ENCODE measurements around the gene LRRC10. TPM values are rescaled to one million over a fixed set of nuclear protein-coding genes. Genes with fewer than 3 reads are reported as not detected.

LRRC10 gene
- total RNA-seq, 1 donor from 2014 or later = 30.3 TPM

DNA sequence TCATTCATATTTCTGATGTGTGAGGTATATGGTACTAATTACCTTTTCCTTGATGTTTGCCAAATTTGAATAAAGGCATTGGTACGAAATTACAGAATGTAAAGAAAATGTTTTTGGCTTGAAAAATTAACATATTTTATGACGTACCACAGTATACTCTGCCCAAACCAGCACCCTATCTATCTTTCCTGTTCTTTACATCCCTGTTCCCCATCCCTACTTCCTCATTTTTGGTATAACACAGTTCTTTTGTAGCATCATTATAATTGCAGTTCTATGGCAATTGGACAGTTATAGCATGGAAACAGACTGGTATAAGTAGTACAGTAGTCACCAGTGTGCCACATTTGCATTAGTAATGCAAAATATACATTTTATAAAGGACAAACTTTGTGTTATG is 32.4 kb downstream of the LRRC10 start:
- DNase-seq (ENCODE audit: low spot score) = no peak
- intact Hi-C loops (cut with DNase I) = no loop called here

- intact Hi-C loops (cut with DNase I) = no loop called here
Observed at GRCh38 chr12:69575346-69575745, 35.4 kb downstream of the LRRC10 start.

GRCh38 chr12:69570545-69571399 is 39.9 kb downstream of the LRRC10 start:
- DNase-seq (ENCODE audit: low spot score) = no peak
- intact Hi-C loops (cut with DNase I) = loop anchor here (5.0 kb wide), 3 partner anchors 98 to 178 kb away; partner anchors contain the start of gene FRS2

More at GRCh38 chr12:69575346-69575745, 35.4 kb downstream of the LRRC10 start:
- DNase-seq (ENCODE audit: low spot score) = no peak

DNA sequence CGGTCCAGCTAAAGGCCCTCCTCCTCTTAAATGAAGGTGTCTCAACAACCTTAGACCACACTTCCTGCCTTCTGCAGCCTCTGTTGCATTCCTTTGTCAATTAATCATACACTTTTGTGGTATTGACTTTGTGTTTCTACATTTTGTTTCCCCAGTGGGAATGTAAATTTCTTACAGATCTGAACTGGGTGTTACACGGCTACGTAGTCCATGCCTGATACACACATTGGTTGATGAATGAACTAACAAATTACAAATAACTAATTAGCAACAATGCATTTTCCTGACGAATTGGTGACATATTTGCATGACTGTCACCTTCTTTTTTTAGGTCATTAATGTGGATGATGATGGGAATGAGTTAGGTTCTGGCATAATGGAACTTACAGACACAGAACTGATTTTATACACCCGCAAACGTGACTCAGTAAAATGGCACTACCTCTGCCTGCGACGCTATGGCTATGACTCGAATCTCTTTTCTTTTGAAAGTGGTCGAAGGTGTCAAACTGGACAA is 40.6 kb downstream of the LRRC10 start:
- intact Hi-C loops (cut with DNase I) = loop anchor here (5.0 kb wide), 3 partner anchors 98 to 178 kb away; partner anchors contain the start of gene FRS2
- no peak for DNase-seq (ENCODE audit: low spot score)

GRCh38 chr12:69569236-69569635 is 41.5 kb downstream of the LRRC10 start:
- no peak for DNase-seq (ENCODE audit: low spot score)
- intact Hi-C loops (cut with DNase I) = no loop called here

DNA sequence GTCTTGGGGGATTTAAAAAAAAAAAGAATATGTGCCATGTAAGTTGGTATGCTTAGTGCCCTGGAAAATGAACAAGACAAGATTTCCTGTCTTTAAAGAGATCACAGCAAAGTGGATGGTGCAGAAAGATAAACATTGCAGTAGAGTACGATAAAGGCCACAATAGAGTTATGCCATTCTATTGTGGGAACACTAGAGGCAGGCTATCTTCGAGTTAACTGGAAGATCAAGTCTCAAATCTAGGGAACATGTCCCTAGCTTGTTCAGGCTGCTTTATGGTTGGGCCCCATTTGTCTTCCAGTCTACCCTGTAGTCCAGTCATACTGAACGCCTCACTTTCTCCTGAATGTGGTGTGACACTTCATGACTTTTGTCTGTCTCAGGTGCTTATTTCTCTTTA is 44.1 kb downstream of the LRRC10 start:
- intact Hi-C loops (cut with DNase I) = no loop called here
- no peak for DNase-seq (ENCODE audit: low spot score)

DNA sequence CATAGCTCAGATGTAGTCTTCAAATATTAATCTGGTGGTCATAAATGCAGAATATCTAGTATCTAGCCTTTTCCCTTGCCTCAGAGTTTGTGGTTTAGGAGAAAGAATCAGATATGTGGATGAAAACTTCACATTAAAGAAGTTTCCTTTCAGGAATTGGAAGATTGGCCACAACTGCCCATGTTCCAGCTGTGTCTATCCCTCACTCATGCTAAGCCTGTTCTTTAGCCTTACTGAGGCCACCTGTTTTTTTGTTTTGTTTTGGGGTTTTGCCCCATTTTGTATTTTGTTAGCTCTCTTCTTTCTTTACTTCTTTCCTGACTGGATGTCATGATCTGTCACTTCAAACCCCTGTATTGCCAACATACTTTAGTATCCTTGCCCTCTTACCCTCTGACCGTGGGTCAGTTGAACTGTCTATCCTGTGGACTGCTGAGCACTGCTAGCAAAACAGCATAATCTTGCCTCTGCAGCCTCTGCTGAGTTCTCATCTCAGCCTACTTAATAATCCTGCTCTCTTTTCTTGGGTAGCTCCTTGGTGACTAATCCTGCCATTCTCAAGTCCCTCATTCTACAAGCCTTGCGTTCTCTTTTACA is 47.4 kb downstream of the LRRC10 start:
- intact Hi-C loops (cut with DNase I) = no loop called here
- DNase-seq (ENCODE audit: low spot score) = no peak

Small RNAs within 50 kb of the gene (microRNA-seq; reads per million reads assigned to microRNA genes)
- not detected for gene MIR3913-1
- not detected for gene MIR3913-2

Other genes starting within 250 kb of the LRRC10 start
- 22.6 TPM for gene FRS2, start 140.5 kb downstream of the LRRC10 start, total RNA-seq
- gene CCT2, start 25.4 kb downstream of the LRRC10 start, total RNA-seq = 86.1 TPM
- gene BEST3, start 88.4 kb upstream of the LRRC10 start, total RNA-seq = 0.73 TPM
- gene RAB3IP, start 128.0 kb upstream of the LRRC10 start, total RNA-seq = 30.3 TPM
- 0.32 TPM for gene MYRFL, start 214.3 kb upstream of the LRRC10 start, total RNA-seq

All from cardiac septum (tissue), 1 donor.